Ishikawa (cell line): ENCODE results near the gene ABTB2.

Experiments used
- CEBPB ChIP-seq: IDR thresholded peaks from 2 replicates; pipeline ENCODE4 v1.6.1; 2012
- CREB1 ChIP-seq: IDR thresholded peaks from 2 replicates; pipeline ENCODE4 v1.6.1; 2012; ENCODE audit warnings: low read depth
- EGR1 ChIP-seq: IDR thresholded peaks from 2 replicates; pipeline ENCODE4 v1.6.1; 2012
- EP300 ChIP-seq: IDR thresholded peaks from 2 replicates; pipeline ENCODE4 v1.6.1; 2012; ENCODE audit warnings: borderline replicate concordance
- MAX ChIP-seq: IDR thresholded peaks from 2 replicates; pipeline ENCODE4 v1.6.1; 2012
- NFIC ChIP-seq: IDR thresholded peaks from 2 replicates; pipeline ENCODE4 v1.6.1; 2012
- RAD21 ChIP-seq: IDR thresholded peaks from 2 replicates; pipeline ENCODE4 v1.6.1; 2012; ENCODE audit warnings: low read depth
- TAF1 ChIP-seq: IDR thresholded peaks from 2 replicates; pipeline ENCODE4 v1.6.1; 2012; ENCODE audit warnings: low read depth, mild to moderate bottlenecking
- YY1 ChIP-seq: IDR thresholded peaks from 2 replicates; pipeline ENCODE4 v1.6.1; 2012; ENCODE audit warnings: low read depth
- TF ChIP-seq, protein P1 (sequence below): IDR thresholded peaks from 2 replicates; pipeline ENCODE4 v1.6.1; 2012; ENCODE audit warnings: low read depth, mild to moderate bottlenecking

DNA sequence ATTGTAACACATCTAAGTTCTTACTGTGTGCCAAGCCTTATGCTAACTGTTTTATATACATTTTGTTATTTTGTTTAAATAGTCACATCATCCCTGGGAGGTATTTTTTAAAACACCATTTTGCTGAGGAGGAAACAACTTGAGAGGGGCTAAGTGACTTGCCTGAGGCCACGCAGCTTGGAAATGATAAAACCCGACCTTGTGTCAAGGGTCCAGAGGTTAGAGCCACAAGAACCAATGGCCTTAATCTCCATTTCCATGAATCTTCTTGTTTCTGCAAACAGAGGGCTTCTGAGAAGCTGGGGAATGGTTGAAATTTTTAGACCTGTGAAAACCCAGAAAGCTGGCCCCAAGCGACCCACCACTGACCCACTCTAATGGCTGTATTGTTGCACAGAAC is 16.7 kb downstream of the ABTB2 start:
- TF ChIP-seq CREB1 (no peak), CEBPB (no peak), EP300 (no peak), MAX (no peak), NFIC (no peak), YY1 (no peak), RAD21 (no peak), TAF1 (no peak), EGR1 (no peak)
- TF ChIP-seq, protein P1, sequence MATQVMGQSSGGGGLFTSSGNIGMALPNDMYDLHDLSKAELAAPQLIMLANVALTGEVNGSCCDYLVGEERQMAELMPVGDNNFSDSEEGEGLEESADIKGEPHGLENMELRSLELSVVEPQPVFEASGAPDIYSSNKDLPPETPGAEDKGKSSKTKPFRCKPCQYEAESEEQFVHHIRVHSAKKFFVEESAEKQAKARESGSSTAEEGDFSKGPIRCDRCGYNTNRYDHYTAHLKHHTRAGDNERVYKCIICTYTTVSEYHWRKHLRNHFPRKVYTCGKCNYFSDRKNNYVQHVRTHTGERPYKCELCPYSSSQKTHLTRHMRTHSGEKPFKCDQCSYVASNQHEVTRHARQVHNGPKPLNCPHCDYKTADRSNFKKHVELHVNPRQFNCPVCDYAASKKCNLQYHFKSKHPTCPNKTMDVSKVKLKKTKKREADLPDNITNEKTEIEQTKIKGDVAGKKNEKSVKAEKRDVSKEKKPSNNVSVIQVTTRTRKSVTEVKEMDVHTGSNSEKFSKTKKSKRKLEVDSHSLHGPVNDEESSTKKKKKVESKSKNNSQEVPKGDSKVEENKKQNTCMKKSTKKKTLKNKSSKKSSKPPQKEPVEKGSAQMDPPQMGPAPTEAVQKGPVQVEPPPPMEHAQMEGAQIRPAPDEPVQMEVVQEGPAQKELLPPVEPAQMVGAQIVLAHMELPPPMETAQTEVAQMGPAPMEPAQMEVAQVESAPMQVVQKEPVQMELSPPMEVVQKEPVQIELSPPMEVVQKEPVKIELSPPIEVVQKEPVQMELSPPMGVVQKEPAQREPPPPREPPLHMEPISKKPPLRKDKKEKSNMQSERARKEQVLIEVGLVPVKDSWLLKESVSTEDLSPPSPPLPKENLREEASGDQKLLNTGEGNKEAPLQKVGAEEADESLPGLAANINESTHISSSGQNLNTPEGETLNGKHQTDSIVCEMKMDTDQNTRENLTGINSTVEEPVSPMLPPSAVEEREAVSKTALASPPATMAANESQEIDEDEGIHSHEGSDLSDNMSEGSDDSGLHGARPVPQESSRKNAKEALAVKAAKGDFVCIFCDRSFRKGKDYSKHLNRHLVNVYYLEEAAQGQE, result no peak
